Neural progenitor cell (in vitro differentiated cells): ENCODE results near the gene ZNF350.

Experiments
- EZH2 ChIP-seq: fragments of 200-600 bp; sonication (generic); IDR thresholded peaks from 2 replicates; pipeline ENCODE4 v1.6.1; 2017; ENCODE audit warnings: antibody characterized with exemption, mild to moderate bottlenecking, moderate library complexity
- EZH2phosphoT487 ChIP-seq: fragments of 200-600 bp; sonication (generic); IDR thresholded peaks from 2 replicates; pipeline ENCODE4 v1.6.1; 2017; ENCODE audit warnings: antibody characterized with exemption
- TF ChIP-seq, protein P1 (sequence below): fragments of 200-600 bp; sonication (generic); IDR thresholded peaks from 2 replicates; pipeline ENCODE4 v1.5.1; 2017; ENCODE audit warnings: antibody characterized with exemption, mild to moderate bottlenecking

DNA sequence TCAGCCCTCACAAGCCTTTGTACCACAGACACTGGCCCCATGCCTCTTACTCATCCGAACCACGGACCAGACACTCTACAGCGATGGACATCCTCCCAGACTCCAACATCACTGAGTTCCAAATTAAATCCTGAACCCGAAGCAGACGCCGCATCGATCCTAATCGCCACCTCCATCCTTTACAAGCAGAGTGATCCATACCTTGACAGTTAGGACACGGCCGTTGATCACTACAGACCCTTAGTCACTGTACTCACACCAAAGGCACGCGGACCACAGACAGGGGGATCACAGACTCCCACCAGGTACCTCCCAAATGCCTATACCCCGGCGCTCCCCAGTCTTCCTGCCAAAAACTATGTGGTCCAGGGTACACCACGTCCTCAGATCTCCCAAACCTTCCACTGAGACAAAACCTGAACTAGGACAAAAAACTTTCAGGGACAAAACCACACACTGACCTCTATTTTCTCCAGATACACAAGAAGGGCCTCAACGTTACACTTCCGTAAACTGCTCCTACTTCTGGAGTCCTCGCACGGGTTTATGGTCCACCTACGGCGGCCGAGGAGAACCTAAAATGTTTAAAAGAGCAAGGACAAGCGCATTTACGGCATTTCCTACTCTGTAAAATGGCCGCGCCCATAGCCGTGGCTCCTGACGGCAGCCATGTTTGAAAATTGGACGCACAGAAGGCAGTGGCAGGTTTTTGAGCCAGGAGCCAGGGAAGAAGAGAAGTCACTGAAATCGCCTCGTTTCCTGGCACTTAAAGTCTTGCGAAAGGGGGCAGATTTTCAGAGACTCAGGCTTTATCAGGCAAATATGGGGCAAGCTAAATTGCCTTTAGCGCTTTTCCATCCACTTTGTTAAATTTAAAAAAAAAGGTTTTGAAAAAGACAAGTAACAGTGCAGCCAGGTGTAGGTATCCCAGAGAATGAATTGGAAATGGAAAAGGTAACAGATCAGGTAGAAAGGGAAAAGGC lies at the start of gene ZNF350:
- TF ChIP-seq EZH2phosphoT487 (no peak), EZH2 (no peak)
- TF ChIP-seq, protein P1, sequence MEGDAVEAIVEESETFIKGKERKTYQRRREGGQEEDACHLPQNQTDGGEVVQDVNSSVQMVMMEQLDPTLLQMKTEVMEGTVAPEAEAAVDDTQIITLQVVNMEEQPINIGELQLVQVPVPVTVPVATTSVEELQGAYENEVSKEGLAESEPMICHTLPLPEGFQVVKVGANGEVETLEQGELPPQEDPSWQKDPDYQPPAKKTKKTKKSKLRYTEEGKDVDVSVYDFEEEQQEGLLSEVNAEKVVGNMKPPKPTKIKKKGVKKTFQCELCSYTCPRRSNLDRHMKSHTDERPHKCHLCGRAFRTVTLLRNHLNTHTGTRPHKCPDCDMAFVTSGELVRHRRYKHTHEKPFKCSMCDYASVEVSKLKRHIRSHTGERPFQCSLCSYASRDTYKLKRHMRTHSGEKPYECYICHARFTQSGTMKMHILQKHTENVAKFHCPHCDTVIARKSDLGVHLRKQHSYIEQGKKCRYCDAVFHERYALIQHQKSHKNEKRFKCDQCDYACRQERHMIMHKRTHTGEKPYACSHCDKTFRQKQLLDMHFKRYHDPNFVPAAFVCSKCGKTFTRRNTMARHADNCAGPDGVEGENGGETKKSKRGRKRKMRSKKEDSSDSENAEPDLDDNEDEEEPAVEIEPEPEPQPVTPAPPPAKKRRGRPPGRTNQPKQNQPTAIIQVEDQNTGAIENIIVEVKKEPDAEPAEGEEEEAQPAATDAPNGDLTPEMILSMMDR, result no peak
